NCI-H2171 (cell line): ENCODE measurements around the gene RXRB.

ENCODE experiments used
- DNase-seq: peaks from one replicate; lab custom pipeline; 2025; lab: John Stamatoyannopoulos, UW

Gene RXRB

DNA sequence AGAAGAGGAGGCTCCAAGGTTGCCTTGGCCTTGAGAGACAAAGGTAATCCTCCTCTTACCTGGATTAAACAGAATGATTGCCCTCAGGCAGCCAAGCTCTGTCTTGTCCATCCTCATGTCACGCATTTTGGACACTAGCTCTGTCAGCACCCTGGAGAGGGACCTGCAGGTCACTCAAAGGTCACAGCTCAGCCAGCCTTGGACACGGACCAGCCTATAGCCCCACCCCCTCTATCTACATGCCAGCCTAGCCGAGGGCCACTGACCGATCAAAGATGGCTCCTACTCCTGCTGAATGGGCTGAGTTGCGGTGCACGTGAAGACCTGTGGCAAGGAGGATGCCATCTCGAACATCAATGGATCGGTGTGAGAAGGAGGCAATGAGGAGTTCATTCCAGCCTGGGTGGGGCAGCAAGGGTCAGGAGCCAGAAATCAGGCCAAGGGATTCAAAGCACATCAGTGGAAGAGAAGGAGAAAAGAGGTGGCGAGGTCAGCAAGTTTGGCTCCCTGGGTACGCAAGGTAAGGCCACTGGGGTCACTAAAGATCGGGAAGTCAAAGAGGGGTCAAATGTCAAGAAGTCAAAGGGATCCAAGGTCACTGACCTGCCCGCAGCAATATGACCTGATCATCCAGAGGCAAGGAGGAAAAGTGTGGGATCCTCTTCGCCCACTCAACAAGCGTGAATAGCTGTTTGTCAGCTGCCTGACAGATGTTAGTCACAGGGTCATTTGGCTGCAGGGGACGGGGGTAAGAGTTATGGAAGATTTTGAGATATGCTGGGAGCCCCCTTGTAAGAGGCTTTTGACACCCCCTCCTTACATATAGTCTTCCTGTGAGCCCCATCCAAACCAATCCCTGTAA, 4.9 kb downstream of the RXRB start:
- DNase-seq = no peak

DNA sequence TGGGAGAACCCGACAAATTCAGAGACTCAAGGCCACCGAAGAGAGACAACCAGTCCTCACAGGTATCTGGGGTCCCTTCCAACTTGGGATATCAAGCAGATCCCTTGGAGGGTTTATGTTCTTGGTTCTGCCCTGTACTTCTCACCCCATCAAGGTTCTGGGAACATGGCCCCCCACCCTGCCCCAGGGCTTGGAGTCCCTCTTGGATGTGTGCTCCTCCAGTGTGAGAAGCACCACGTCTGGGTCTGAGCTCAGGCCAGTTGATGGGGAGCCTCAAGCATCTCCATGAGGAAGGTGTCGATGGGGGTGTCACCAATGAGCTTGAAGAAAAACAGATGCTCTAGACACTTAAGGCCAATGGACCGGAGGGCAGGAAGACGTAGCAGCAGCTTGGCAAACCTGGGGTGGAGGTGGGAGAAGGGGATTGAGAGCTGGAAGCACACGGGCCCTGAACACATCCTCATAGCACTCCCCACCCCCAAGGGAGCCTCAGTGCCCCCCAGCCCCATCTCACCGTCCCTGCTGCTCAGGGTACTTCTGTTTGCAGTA, 6.0 kb downstream of the RXRB start:
- no peak for DNase-seq

DNA sequence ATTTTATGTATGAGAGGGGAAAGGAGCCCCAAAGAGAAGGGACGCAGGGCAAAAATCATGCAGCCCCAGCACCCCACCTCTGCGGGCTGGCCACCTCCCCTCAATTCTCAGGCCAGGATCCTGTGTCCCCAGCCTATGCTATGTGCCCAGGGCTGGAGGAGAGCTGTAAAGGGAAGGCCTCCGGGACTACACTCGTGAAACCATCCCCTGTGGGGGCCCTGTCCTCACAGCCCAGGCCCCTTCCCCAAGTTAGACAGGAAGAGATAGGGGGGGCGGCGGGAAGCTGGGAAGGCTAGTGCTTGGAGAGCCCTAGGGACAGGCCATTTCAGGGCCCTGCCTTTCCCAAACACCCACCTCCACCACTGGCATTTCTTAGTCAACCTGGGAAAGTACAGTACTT, 6.8 kb downstream of the RXRB start:
- no peak for DNase-seq

DNA sequence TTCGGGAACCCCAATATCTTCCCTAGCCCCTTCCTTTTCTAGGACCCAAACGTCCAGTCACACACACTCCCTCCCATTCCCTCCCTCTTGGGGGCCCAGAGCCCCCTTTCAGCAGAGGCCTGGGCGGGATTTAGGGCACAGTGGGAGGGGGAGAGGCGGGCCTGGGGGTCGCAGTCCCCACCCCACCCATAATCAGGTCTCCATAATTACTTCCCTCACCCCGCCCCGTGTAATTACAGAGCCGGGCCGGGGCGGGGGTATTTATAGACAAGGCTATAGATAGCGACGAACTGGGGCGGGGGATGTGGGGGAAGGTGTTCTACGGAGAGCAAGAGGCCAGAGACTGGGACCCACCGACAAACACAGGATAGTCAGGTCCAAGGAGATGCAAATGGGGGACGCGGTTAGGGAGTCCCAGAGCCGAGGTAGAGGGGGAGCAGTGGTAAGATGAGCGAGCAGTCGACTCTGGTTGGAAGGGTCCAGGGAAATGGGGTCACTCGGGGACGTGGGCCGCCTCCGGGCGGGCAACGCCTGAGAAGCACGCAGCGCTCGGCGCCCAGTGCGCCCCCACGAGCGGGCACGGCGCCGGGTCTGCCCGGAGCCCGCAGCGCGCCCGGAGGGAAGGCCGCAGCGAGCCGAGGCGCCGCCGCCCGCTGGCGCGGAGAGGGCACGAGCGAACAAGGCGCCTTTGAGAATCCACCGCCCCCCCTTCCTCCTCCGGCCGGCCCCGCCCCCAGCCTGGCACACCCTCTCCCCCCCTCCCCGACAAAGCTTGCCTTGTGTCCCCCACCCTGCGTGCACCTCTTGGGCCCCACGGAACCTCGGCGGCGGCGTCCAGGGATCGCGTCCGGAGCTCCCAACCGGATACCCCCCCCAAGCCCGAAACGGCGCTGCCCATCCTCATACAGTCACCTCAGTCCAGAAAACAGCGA, 7.5 kb downstream of the RXRB start:
- DNase-seq = no peak

DNA sequence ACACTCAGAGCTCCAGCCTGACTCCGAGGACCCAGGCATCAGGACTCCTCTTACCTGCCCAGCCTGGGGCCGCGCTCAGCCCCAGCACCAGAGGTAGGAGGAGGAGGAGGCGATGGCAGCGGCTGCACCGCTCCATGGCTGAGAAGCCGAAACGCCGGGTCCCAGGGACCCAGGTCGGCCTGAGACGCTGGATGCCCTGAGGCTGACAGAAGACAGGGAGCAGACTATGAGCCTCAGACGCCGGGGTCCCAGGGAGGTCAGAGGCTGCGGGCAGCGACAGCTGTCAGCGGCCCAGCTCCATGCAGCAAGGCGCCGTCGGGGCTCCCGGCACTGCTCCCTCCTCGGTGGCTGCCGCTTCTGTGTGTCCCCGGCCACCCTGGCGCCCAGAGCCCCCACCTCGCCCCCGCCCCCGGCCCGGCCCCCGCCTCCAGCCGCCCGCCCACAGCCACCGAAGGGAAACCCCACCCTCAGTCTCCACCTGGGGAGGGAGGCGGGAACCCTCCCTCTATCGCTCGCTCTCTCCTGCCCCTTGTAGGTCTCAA, 8.3 kb downstream of the RXRB start, which contains the start of gene COL11A2:
Gene COL11A2 (minus strand): TSS at position 363 of the 542 bp plus-strand sequence. CDS start 227 bp downstream, at position 136.
- DNase-seq = no peak

DNA sequence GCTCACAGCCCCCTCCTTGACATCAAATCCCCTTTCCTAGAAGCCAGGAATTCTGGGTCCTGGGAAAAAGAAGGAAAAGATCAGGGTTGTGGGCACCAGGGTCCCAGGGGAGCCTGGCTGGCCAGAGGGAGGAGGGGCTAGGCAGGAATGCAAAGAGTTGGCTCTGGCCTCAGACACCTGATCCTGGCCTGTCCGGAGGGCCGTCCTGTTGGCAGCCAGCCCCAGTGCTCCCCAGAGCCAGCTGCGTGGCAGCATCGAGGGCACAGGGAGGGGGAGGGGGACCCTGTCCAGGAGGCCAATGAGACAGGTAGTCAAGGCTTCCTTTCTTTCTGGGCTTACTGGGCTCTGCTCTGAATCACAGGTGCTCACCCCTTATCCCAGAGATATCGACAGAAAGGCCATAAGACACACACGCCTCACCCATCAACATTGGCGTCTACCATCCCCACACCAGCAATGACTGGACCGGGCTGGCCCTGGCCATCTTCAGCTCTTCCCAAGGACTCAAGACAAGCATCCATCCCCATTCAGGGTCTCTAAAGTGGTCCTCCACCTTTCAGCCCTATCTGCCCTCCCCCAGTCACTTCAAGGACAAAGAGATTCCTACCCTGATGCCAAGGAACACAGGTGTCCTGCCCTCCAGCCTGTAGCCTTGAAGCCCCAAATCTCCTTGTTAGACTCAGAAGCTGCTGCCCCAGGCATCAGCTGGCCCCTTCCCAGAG, 8.9 kb downstream of the RXRB start:
- no peak for DNase-seq

DNA sequence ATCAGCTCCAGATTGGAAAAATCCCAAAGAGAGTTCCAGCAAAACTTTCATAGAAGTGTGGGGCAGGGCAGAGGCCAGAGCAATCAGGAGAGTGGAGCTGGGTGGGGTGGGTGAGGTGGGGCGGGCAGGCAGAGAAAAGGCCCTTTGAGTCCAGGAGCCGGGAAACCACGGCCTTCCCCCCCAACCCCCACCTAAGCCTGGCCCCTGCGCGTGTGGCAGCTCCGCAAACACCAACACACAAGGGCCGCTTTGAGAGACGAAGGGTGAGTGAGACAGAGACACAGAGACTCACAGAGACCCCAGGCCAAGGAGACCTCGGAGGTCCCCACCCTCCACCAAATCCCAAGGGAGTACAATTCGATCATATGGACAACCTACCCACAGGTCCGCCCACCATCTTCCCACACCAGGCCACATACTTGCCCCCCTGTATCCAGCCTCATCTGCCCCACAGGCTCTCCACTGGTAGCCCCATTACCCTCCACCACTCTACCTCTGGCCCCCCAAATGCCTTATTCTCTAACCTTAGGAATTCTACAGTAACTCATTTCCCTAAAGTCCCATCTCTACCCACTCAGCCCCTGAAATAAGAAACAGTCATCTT, 9.9 kb downstream of the RXRB start:
- DNase-seq = no peak

DNA sequence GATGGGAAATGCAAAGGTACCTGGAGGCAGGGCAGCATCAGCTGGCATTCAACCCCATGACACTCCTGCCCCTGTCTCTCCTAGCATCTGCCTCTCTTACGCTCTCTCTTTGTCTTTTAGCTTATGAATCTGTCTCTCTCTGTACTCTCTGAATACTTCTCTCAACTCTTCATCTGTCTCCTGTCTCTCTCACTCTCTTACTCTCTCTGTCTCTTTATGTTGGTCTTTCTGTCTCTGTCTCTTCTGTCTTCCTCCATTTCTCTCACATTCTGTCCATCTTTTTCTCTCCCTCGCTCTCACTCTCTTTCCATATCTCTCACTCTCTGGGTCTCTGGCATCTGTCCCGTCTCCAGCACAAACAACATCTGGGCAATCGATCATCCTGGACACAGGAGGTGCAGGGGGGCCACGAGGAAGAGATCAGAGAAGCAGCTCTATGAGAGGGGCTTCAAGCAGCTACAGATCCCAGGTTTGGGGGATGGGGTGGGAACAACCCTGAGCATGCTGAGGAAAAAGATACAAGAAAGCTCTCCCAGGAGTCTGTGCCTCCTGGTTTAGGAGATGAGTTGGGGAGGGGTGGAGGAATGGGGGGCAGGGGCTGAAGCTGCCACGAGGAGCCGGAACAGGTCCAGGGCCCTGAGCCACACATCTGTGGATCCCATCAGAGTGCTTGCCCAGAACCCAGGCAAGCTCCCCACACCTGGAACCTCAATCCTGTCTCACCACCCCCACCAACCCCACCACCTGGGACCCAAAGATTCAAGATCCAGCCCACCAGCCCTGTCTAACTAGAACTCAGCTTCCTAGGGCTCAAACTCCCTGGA, 10.6 kb downstream of the RXRB start:
- no peak for DNase-seq

DNA sequence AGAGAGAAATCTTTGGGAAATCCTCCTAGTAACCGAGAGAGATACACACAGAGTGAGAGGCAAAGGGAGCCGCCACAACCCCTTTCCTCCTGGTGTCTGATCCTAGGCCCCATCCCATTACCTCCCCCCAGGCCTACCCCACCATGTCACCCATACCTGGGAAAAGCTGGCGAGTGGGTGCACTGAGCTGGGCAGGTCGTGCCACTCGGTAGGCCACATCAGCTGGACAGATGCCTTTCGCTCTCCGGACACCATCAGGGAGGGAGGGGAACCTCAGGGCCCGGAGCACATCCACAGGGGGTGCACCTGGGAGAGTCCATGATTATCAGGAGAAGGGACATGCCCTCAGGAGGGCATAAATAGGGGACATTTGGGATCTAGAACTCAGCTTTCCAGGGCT, 11.3 kb downstream of the RXRB start:
- DNase-seq = no peak

DNA sequence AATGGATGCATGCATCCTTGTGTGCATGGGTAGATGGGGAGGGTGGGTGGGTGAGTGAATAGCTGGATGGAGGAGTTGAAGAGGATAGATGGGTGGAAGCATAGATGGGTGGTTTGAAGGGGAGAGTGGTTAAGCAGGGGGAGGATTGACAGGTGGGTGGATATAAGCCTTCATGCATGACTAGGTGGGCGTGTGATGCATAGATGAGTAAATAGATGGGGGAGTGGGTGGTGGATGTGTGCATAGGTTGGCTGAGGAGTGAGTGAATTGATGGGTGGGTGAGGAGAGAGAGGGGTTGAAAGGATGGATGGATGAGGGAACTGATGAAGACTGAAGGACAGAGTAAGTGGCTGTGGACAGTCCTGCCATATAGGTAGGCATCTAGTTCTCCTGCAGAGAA, 12.7 kb downstream of the RXRB start:
- no peak for DNase-seq

DNA sequence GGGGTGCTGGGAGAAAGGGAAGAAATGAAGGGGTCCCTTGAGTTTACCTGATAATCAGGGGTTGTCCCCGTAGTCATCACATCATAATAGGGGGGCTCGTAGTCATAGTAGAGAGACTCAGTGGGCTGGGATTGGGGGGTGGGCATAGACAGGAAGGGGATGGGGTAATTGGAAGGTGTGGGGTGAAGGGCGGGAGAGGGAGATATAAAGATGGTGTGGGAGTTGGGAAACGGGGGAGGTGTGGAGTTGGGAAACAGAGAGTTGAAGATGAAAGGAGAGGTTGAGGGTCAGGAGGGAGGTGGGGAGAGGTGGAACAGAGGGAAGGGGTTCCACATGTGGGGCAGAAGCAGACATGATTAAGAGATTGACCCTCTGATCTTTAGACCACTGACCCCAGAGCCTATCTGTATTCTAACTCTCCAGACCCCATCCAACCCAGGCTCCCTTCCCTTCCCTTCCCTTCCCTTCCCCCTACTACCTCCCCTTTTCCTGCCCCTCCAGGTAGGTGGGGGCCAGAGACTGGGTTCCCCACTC, 14.7 kb downstream of the RXRB start:
- DNase-seq = no peak

DNA sequence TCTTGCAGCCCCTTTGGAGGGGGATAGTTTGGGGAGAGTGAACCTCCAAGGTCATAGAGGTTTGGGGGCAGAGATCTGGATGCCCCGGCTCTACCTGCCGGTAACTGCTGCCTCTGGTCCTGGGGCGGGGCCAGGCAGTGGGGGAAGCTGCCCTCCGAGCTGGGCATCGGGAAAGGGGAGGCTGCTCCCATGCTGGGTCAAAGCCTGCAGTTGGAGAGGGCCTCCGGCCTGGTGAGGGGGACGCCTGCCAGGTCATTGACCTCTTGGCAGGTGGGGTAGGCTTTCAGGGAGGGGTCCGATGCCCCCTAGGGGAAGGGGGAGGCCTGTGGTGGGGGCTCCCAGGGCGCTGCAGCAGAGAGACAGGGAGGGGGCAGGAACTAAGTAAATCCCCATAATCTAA, 15.3 kb downstream of the RXRB start:
- no peak for DNase-seq

DNA sequence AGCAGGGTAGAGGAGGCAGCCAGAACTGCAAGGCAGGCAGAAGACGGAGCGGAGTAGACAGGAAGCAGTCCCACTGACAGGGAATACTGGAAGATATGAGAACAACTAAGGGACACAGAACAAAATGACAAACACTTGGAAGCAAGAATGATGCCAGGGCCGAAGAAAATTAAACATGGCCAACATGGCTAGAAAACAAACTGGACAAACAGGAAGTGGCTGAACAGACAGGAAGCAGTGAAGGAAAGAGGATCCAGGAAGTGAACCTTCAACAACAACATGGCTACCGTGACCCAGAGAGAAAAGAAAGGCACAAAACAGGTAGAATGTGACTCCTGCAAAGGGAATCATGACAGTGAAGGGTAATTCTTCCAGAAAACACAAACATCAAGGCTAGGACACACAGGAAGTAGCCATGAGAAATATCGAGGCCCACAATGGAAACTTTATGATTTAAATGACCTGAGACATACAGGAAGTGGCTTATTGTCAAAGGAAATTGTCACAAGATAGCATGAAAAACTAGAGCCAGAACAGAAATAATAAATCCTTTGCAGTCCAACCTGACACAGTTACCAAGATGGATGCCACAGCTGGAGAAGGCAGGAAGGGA, 17.3 kb downstream of the RXRB start:
- no peak for DNase-seq

DNA sequence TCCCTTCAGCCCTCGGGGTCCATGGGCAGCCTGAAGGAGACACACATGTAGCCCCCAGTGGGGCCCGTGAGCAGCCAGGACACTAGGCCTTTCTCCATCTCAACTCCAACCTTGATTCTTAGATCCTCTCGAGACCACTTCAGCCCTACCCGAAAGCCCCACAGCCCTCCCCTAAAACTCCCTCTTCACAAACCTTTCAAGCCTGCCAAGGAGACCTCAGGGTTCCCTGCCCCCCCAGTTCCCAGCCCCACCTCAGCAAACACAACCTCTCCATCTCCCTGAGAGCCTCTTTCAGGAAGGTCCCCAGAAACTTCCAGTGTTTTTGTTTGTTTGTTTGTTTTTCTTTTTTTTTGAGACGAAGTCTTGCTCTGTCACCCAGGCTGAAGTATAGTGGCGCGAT, 19.3 kb downstream of the RXRB start:
- DNase-seq = no peak

DNA sequence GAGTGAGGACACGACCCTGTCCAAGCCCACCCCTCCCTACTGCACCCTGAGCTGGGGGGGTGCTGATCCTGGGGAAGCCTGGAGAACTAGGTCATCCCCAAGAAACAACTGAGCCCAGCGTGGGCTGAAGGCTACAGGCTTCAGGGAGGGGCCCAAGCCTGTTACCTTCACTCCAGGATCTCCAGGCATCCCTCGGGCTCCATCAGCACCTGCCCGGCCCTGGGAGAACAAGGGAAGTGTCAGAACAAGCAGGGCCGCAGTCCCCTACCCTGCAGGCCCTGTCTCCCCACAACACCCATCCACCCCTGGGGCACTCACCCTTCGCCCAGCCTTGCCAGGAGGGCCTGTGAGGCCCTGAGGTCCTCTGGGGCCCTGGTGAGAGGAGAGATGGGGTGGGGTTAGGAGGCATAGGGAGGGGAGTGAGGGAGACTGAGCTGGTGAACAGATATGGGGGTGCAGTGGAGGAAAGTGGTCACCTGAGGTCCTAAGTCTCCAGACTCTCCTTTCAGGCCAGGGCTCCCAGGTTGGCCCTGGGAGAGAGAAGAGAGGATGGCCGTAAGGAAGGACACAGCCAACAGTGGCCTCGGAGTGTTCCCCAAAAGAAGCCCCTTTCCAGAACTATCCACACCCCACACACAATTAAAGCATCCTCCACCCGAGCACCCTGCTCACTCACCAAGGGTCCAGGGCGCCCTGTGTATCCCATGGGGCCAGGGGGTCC, 21.6 kb downstream of the RXRB start:
- DNase-seq = no peak

DNA sequence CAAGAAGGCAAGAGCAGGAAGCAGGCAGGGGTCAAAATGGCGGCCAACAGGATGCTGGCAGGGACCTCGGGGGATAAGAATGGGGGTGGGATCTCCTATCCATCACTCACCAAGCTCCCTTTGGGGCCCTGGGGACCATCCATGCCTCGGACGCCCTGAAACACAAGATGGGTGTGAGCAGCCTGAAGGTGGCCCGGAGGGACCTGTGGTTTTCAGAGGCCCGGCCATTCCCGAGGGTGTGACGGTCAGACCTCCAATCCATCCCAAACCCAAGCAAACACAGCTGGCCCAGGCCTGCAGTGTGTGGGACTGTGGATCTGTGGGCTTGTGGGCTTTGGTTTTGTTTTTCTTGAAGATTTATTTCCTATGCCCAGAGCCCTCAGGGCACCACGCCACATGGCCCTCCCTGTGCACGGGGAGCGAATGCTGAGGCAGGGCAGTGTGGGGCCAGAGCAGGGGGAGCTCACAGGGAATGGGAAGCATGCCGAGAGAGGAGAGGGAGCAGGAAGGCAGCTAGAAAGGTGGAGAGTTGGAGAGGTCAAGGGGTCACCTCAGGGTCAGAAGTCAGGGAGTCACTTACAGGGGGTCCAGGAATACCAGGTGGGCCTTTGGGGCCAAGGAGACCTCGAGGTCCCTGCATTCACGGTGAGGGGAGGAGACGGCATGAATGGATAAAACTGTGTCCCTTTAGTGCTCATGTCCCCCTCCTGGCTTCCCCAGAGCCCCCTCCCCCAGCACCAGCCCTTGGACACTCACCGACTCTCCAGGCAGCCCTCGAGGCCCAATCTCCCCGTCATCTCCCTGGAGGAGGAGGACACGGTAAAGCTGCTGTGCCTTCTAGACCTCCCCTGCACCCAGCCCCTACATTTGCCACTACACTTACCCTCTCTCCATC, 22.7 kb downstream of the RXRB start:
- no peak for DNase-seq

DNA sequence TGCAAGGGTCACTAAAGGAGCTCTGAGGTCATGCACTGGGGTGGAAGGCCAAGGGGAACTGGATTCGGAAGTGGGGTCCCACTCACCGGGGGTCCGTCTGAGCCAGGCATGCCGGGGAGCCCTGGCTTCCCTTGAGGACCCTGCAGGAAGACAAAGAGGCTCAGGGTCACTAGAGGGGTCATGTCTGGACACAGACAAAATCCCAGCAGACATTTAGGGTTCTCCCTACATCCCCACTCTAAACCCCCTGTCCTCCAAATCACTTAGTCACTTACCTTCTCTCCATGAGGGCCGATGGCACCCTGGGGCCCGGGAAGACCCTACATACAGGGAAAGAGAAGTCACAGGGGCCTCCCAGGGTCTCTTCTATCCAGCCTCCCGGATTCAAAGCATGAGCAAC, 23.6 kb downstream of the RXRB start:
- DNase-seq = no peak
